ENCODE measurements around the gene TOGARAM1. TPM values are rescaled to one million over a fixed set of nuclear protein-coding genes. Genes with fewer than 3 reads are reported as not detected.
A peak's percentile ranks its signal among the peaks of the same experiment; 100 is the strongest.

TOGARAM1 gene

GRCh38 chr14:45120096-45120495 is 158.1 kb downstream of the TOGARAM1 start:
- H3K4ac ChIP-seq (ENCODE audit: low read depth in 1 of 2, low read length in 2 of 2): no peak overlapping the region
- no peak overlapping the region for H2BK120ac ChIP-seq (ENCODE audit: low read depth, low read length)
- H3K4me1 ChIP-seq (ENCODE audit: control insufficient read depth, insufficient read depth, low read depth, low read length): no peaks in the 10 kb centered on the region
- no peak overlapping the region for H3K14ac ChIP-seq (ENCODE audit: low read length in 2 of 2)
- H3K23ac ChIP-seq (ENCODE audit: low read length in 2 of 2): no peak overlapping the region
- H3K79me1 ChIP-seq (replicated peaks; ENCODE audit: low read length, poor library complexity, severe bottlenecking): peaks cover 7% of the 10 kb centered on the region
- no peak overlapping the region for H2BK12ac ChIP-seq (ENCODE audit: low read length in 2 of 2)
- peaks cover 31 to 93% of the 10 kb centered on the region in 2 experiments for H3K36me3 ChIP-seq (ENCODE audit: control insufficient read depth in 1 of 2, insufficient read depth in 2 of 2, low read depth in 1 of 2, low read length in 2 of 2)
- no peak for DNase-seq
- no peak overlapping the region for H3K18ac ChIP-seq (ENCODE audit: low read depth in 1 of 2, low read length in 2 of 2)
- no peak overlapping the region for H3K4me3 ChIP-seq (ENCODE audit: insufficient read depth in 1 of 2, low read depth in 1 of 2, low read length in 2 of 2)
- no peaks in the 10 kb centered on the region for H3K27me3 ChIP-seq (ENCODE audit: control insufficient read depth in 1 of 2, insufficient read depth in 1 of 2, low read length in 2 of 2)
- H2AK5ac ChIP-seq (ENCODE audit: low read length, severe bottlenecking): no peak overlapping the region
- H4K8ac ChIP-seq (ENCODE audit: low read length): no peak overlapping the region
- no CpG with 5 or more reads among the region's 1 CpG for WGBS
- no peak overlapping the region for H4K91ac ChIP-seq (ENCODE audit: low read length)
- H3K4me2 ChIP-seq (ENCODE audit: low read length, poor library complexity, severe bottlenecking): no peak overlapping the region
- H3K9me3 ChIP-seq (ENCODE audit: control insufficient read depth, low read length): no peaks in the 10 kb centered on the region
- no peak overlapping the region for H2BK15ac ChIP-seq (ENCODE audit: low read depth, poor library complexity, severe bottlenecking)
- H2AFZ ChIP-seq (ENCODE audit: low read depth, low read length): no peak overlapping the region
- H3K27ac ChIP-seq (ENCODE audit: low read length, poor library complexity, severe bottlenecking): no peak overlapping the region
- H2BK5ac ChIP-seq (ENCODE audit: low read depth, low read length, poor library complexity, severe bottlenecking): no peak overlapping the region
- H3K9ac ChIP-seq (ENCODE audit: low read length): no peak overlapping the region

- Histone ChIP-seq H3K9ac (ENCODE audit: low read length) (no peak overlapping the region), H3K4me1 (ENCODE audit: control insufficient read depth, insufficient read depth, low read depth, low read length) (peaks cover 1% of the 10 kb centered on the region), H2BK15ac (ENCODE audit: low read depth, poor library complexity, severe bottlenecking) (no peak overlapping the region), H2AFZ (ENCODE audit: low read depth, low read length) (no peak overlapping the region), H2BK5ac (ENCODE audit: low read depth, low read length, poor library complexity, severe bottlenecking) (no peak overlapping the region), H2BK12ac (ENCODE audit: low read length in 2 of 2) (no peak overlapping the region), H4K8ac (ENCODE audit: low read length) (no peak overlapping the region), H4K91ac (ENCODE audit: low read length) (no peak overlapping the region), H3K4me2 (ENCODE audit: low read length, poor library complexity, severe bottlenecking) (no peak overlapping the region), H3K4me3 (ENCODE audit: insufficient read depth in 1 of 2, low read depth in 1 of 2, low read length in 2 of 2) (no peak overlapping the region), H3K4ac (ENCODE audit: low read depth in 1 of 2, low read length in 2 of 2) (no peak overlapping the region), H3K79me1 (replicated peaks; ENCODE audit: low read length, poor library complexity, severe bottlenecking) (peaks cover 15% of the 10 kb centered on the region), H2BK120ac (ENCODE audit: low read depth, low read length) (no peak overlapping the region), H3K23ac (ENCODE audit: low read length in 2 of 2) (no peak overlapping the region), H2AK5ac (ENCODE audit: low read length, severe bottlenecking) (no peak overlapping the region), H3K9me3 (ENCODE audit: control insufficient read depth, low read length) (no peaks in the 10 kb centered on the region), H3K18ac (ENCODE audit: low read depth in 1 of 2, low read length in 2 of 2) (no peak overlapping the region), H3K27me3 (ENCODE audit: control insufficient read depth in 1 of 2, insufficient read depth in 1 of 2, low read length in 2 of 2) (no peaks in the 10 kb centered on the region), H3K36me3 (ENCODE audit: control insufficient read depth in 1 of 2, insufficient read depth in 2 of 2, low read depth in 1 of 2, low read length in 2 of 2) (peaks cover 40 to 81% of the 10 kb centered on the region in 2 experiments), H3K27ac (ENCODE audit: low read length, poor library complexity, severe bottlenecking) (no peak overlapping the region), H3K14ac (ENCODE audit: low read length in 2 of 2) (no peak overlapping the region)
- WGBS: 97% methylated on average over 3 of the region's 3 CpGs
- DNase-seq: no peak
Observed at GRCh38 chr14:45123271-45123670, 161.3 kb downstream of the TOGARAM1 start.

Small RNAs within 50 kb of the gene (small RNA-seq; reads per million reads assigned to genes)
- gene RF00151 (ENCODE audit: low read depth): not detected
- gene SNORD127 (ENCODE audit: low read depth): 301 reads per million, percentile 95 among the genes with 10 or more reads in this experiment

All from mesenchymal stem cell (in vitro differentiated cells and primary cell).